PFSK-1 (cell line): ENCODE data around the gene COL23A1.

ENCODE experiments used
- FOXP2 ChIP-seq: optimal IDR thresholded peaks from 2 replicates; pipeline ENCODE3; 2011; ENCODE audit warnings: borderline replicate concordance, control low read depth, inconsistent platforms; ENCODE audit not compliant: insufficient read depth; ENCODE audit errors: extremely low read length, extremely low read depth
- POLR2AphosphoS5 ChIP-seq: IDR thresholded peaks from 2 replicates; pipeline ENCODE4 v1.6.1; 2012; ENCODE audit warnings: low read depth, mild to moderate bottlenecking, control low read depth, low read length, moderate library complexity
- SIN3A ChIP-seq: IDR thresholded peaks from 2 replicates; pipeline ENCODE4 v1.6.1; 2012; ENCODE audit warnings: mild to moderate bottlenecking, low read length, moderate library complexity, borderline replicate concordance; ENCODE audit not compliant: insufficient read depth
- TAF1 ChIP-seq: IDR thresholded peaks from 2 replicates; pipeline ENCODE4 v1.6.1; 2012; ENCODE audit warnings: low read length, control low read depth, borderline replicate concordance; ENCODE audit not compliant: insufficient read depth
- TF ChIP-seq, protein P1 (sequence below), 2 experiments: IDR thresholded peaks; 2 replicates each; pipeline versions ENCODE4 v1.6.1 to v1.8.0; 2011 to 2012; ENCODE audit warnings: low read depth in 2 of 2, low read length in 2 of 2, control low read depth in 1 of 2, inconsistent platforms in 1 of 2, mild to moderate bottlenecking in 1 of 2, moderate library complexity in 1 of 2; ENCODE audit not compliant: insufficient read depth in 1 of 2

Gene COL23A1

GRCh38 chr5:178428341-178429155 is 161.6 kb downstream of the COL23A1 start:
- no peak for TF ChIP-seq TAF1
- no peak for TF ChIP-seq POLR2AphosphoS5
- no peak for TF ChIP-seq FOXP2
- TF ChIP-seq, protein P1, sequence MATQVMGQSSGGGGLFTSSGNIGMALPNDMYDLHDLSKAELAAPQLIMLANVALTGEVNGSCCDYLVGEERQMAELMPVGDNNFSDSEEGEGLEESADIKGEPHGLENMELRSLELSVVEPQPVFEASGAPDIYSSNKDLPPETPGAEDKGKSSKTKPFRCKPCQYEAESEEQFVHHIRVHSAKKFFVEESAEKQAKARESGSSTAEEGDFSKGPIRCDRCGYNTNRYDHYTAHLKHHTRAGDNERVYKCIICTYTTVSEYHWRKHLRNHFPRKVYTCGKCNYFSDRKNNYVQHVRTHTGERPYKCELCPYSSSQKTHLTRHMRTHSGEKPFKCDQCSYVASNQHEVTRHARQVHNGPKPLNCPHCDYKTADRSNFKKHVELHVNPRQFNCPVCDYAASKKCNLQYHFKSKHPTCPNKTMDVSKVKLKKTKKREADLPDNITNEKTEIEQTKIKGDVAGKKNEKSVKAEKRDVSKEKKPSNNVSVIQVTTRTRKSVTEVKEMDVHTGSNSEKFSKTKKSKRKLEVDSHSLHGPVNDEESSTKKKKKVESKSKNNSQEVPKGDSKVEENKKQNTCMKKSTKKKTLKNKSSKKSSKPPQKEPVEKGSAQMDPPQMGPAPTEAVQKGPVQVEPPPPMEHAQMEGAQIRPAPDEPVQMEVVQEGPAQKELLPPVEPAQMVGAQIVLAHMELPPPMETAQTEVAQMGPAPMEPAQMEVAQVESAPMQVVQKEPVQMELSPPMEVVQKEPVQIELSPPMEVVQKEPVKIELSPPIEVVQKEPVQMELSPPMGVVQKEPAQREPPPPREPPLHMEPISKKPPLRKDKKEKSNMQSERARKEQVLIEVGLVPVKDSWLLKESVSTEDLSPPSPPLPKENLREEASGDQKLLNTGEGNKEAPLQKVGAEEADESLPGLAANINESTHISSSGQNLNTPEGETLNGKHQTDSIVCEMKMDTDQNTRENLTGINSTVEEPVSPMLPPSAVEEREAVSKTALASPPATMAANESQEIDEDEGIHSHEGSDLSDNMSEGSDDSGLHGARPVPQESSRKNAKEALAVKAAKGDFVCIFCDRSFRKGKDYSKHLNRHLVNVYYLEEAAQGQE (IDR thresholded peaks at IDR 0.05; ENCODE audit: insufficient read depth in 1 of 2, low read depth in 2 of 2, low read length in 2 of 2) = no peak
- no peak for TF ChIP-seq SIN3A

GRCh38 chr5:178427576-178428197 is 162.5 kb downstream of the COL23A1 start:
- TF ChIP-seq, protein P1 (IDR thresholded peaks at IDR 0.05; ENCODE audit: insufficient read depth in 1 of 2, low read depth in 2 of 2, low read length in 2 of 2) = no peak
- TF ChIP-seq TAF1 (no peak), SIN3A (no peak), FOXP2 (no peak), POLR2AphosphoS5 (no peak)

GRCh38 chr5:178426326-178427130 is 163.7 kb downstream of the COL23A1 start:
- no peak for TF ChIP-seq SIN3A
- TF ChIP-seq, protein P1 (IDR thresholded peaks at IDR 0.05; ENCODE audit: insufficient read depth in 1 of 2, low read depth in 2 of 2, low read length in 2 of 2) = no peak
- TF ChIP-seq POLR2AphosphoS5 = no peak
- no peak for TF ChIP-seq TAF1
- no peak for TF ChIP-seq FOXP2

DNA sequence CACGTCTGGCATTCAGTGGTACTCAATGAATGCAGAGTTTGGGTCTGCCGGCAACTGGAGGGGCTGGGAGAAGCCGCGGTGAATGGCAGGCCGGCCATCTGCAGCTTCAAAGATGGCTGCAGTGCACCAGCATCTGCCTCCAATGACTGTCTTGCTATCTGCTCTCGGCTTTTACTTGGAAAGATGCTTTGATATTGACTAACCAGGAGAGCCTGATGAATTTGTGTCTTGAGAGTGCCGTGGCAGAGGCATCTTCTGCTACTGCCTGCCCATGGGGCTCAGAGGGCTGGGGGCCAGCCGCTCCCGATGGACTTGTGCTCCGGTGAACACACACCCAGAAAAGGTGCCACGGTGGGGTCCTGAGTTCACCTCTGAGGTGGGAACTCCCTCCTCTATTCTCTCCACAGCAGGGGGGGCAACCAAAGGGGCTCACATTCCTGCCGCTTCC is 164.5 kb downstream of the COL23A1 start:
- TF ChIP-seq, protein P1 (IDR thresholded peaks at IDR 0.05; ENCODE audit: insufficient read depth in 1 of 2, low read depth in 2 of 2, low read length in 2 of 2) = no peak
- TF ChIP-seq SIN3A (no peak), FOXP2 (no peak), TAF1 (no peak), POLR2AphosphoS5 (no peak)
